HepG2 (cell line): ENCODE data around the gene RELL1. TPM values are rescaled to one million over a fixed set of nuclear protein-coding genes. Genes with fewer than 3 reads are reported as not detected.

Experiments
- ATRX ChIP-seq: sonication (generic); formaldehyde crosslinking; IDR thresholded peaks from 2 replicates; pipeline ENCODE4 v1.4.0; 2020; ENCODE audit warnings: missing genetic modification reagents, borderline replicate concordance
- CHD4 ChIP-seq: fragments of 200-600 bp; sonication (generic); IDR thresholded peaks from 2 replicates; pipeline ENCODE4 v1.7.0; 2017; ENCODE audit warnings: mild to moderate bottlenecking, low read length, borderline replicate concordance
- CREM ChIP-seq, 2 experiments: sonication (generic) in 1 of 2; formaldehyde crosslinking in 1 of 2; IDR thresholded peaks; 2 replicates each; pipeline versions ENCODE4 v1.4.0 to v1.6.1; 2016 to 2020; ENCODE audit warnings: antibody characterized with exemption in 1 of 2, mild to moderate bottlenecking in 1 of 2, missing genetic modification reagents in 1 of 2
- ELF3 ChIP-seq: IDR thresholded peaks from 2 replicates; pipeline ENCODE4 v1.6.1; 2016; ENCODE audit warnings: missing genetic modification reagents, missing compliant biosample characterization
- HNF4A ChIP-seq: sonication (generic); formaldehyde crosslinking; IDR thresholded peaks from 2 replicates; pipeline ENCODE4 v1.4.0; 2020; ENCODE audit warnings: missing genetic modification reagents
- MED1 ChIP-seq: sonication (generic); formaldehyde crosslinking; IDR thresholded peaks from 2 replicates; pipeline ENCODE4 v1.4.0; 2020; ENCODE audit warnings: missing genetic modification reagents
- SOX13 ChIP-seq, 3 experiments: fragments of 450-650 bp in 1 of 3; sonication (generic) in 1 of 3; formaldehyde crosslinking in 1 of 3; IDR thresholded peaks in 2 of 3; conservative IDR thresholded peaks in 1 of 3; 2 replicates each; pipeline versions ENCODE4 v1.5.0 to v1.6.1; 2016 to 2020; ENCODE audit warnings: antibody characterized with exemption in 1 of 3, mild to moderate bottlenecking in 1 of 3, missing compliant biosample characterization in 1 of 3, missing genetic modification reagents in 1 of 3, moderate library complexity in 1 of 3
- SOX5 ChIP-seq: IDR thresholded peaks from 2 replicates; pipeline ENCODE4 v1.6.1; 2016; ENCODE audit warnings: borderline replicate concordance
- SRF ChIP-seq: IDR thresholded peaks from 2 replicates; pipeline ENCODE4 v1.6.1; 2011; ENCODE audit warnings: mild to moderate bottlenecking, low read depth, low read length, moderate library complexity
- ZBTB42 ChIP-seq: sonication (generic); formaldehyde crosslinking; IDR thresholded peaks from 2 replicates; pipeline ENCODE4 v1.5.0; 2020; ENCODE audit warnings: mild to moderate bottlenecking, missing genetic modification reagents
- ZFP37 ChIP-seq: sonication (generic); formaldehyde crosslinking; IDR thresholded peaks from 2 replicates; pipeline ENCODE4 v1.4.0; 2020; ENCODE audit warnings: missing genetic modification reagents, borderline replicate concordance
- ZNF782 ChIP-seq: sonication (generic); formaldehyde crosslinking; IDR thresholded peaks from 2 replicates; pipeline ENCODE4 v1.4.0; 2020; ENCODE audit warnings: missing genetic modification reagents, mild to moderate bottlenecking, borderline replicate concordance
- ZNF788 ChIP-seq: sonication (generic); formaldehyde crosslinking; IDR thresholded peaks from 2 replicates; pipeline ENCODE4 v1.5.0; 2020; ENCODE audit warnings: mild to moderate bottlenecking, missing genetic modification reagents, borderline replicate concordance
- polyA plus RNA-seq, 8 experiments: library from polyadenylated mRNA; depleted of rRNA in 3 of 8; stranded (reverse) in 7 of 8; unstranded in 1 of 8; fragments of >200 nt; fragmentation: Illumina TruSeq in 4 of 8; extraction: Trizol in 4 of 8; gene quantifications; 2 replicates each; pipeline versions ENCODE4 v1.2.1 to v1.2.3, GENCODE V29; 2011 to 2016; ENCODE audit warnings: low read depth in 4 of 8, missing spikeins in 1 of 8, mixed read lengths in 1 of 8; ENCODE audit not compliant: insufficient read depth in 1 of 8
- total RNA-seq, 5 experiments: library from RNA; depleted of rRNA; stranded (reverse); fragments of >200 nt; fragmentation: Illumina TruSeq; extraction: Trizol; gene quantifications; 2 replicates each; pipeline ENCODE4 v1.2.3, GENCODE V29; 2016; ENCODE audit warnings: low read depth in 1 of 5
- TF ChIP-seq, protein P1 (sequence below): sonication (generic); formaldehyde crosslinking; conservative IDR thresholded peaks from 2 replicates; pipeline ENCODE4 v1.4.0; 2020; ENCODE audit warnings: mild to moderate bottlenecking, missing genetic modification reagents, moderate library complexity
- TF ChIP-seq, protein P2 (sequence below): IDR thresholded peaks from 2 replicates; pipeline ENCODE4 v1.6.1; 2012; ENCODE audit warnings: low read depth, low read length, improper control_type of control experiment
- TF ChIP-seq, protein P3 (sequence below): sonication (generic); formaldehyde crosslinking; IDR thresholded peaks from 2 replicates; pipeline ENCODE4 v1.5.0; 2020; ENCODE audit warnings: mild to moderate bottlenecking, missing genetic modification reagents, borderline replicate concordance
- TF ChIP-seq, protein P4 (sequence below): sonication (generic); formaldehyde crosslinking; IDR thresholded peaks from 2 replicates; pipeline ENCODE4 v1.5.1; 2020; ENCODE audit warnings: mild to moderate bottlenecking, moderate library complexity, missing genetic modification reagents

Gene RELL1
- total and polyA plus RNA-seq, 2 of the 13 experiments (the other 11 are each of a cell fraction or from before 2014, with no cell fraction given), result 8.4 to 58.4 TPM

DNA sequence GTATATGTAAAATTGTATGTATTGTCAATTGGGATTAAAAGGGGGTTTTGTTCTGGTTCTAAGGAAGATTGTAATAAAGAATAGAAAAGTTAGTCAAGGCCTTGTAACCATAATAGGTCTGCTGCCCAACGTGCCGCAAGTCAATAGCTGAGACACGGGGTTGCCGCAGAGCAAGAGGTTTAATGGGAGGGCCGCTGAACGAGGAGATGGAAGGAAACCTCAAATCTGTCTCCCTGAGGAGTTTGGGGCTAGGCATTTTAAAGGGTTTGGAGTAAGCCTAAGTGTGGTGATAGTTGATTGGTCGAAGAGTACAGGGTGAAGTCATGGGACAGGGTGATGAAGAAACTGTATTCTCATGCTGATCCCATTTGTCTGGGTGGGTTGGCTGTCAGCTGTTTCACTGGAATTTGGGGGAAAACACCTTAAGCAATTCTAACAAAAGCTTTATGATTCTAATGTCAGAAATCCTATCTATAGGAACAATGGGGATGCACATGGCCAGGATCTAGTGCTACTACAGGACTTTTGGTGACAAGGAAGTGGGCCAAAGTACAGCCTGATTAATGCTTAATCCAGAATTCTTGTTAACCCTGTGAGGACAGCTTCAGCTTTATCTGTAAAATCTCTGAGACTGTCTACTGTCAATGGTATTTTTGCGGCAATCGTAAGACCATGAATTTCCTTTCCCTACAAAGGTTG is 86.9 kb downstream of the RELL1 start (continued):
- TF ChIP-seq, protein P1, sequence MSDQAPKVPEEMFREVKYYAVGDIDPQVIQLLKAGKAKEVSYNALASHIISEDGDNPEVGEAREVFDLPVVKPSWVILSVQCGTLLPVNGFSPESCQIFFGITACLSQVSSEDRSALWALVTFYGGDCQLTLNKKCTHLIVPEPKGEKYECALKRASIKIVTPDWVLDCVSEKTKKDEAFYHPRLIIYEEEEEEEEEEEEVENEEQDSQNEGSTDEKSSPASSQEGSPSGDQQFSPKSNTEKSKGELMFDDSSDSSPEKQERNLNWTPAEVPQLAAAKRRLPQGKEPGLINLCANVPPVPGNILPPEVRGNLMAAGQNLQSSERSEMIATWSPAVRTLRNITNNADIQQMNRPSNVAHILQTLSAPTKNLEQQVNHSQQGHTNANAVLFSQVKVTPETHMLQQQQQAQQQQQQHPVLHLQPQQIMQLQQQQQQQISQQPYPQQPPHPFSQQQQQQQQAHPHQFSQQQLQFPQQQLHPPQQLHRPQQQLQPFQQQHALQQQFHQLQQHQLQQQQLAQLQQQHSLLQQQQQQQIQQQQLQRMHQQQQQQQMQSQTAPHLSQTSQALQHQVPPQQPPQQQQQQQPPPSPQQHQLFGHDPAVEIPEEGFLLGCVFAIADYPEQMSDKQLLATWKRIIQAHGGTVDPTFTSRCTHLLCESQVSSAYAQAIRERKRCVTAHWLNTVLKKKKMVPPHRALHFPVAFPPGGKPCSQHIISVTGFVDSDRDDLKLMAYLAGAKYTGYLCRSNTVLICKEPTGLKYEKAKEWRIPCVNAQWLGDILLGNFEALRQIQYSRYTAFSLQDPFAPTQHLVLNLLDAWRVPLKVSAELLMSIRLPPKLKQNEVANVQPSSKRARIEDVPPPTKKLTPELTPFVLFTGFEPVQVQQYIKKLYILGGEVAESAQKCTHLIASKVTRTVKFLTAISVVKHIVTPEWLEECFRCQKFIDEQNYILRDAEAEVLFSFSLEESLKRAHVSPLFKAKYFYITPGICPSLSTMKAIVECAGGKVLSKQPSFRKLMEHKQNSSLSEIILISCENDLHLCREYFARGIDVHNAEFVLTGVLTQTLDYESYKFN, result peak; percentile 70
- TF ChIP-seq ZNF782, result no peak
- TF ChIP-seq ZFP37 (CRISPR knock-in tag), result no peak
- TF ChIP-seq, protein P2, sequence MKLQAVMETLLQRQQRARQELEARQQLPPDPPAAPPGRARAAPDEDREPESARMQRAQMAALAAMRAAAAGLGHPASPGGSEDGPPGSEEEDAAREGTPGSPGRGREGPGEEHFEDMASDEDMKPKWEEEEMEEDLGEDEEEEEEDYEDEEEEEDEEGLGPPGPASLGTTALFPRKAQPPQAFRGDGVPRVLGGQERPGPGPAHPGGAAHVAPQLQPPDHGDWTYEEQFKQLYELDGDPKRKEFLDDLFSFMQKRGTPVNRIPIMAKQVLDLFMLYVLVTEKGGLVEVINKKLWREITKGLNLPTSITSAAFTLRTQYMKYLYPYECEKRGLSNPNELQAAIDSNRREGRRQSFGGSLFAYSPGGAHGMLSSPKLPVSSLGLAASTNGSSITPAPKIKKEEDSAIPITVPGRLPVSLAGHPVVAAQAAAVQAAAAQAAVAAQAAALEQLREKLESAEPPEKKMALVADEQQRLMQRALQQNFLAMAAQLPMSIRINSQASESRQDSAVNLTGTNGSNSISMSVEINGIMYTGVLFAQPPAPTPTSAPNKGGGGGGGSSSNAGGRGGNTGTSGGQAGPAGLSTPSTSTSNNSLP, result 0 out of 2 replicates have a peak, but pooled peaks have one; percentile 44
- peak; percentile 75 for TF ChIP-seq SOX5 (CRISPR knock-in tag)
- no peak for TF ChIP-seq SRF
- peak; percentile 80 for TF ChIP-seq ELF3 (CRISPR knock-in tag)
- TF ChIP-seq ATRX (CRISPR knock-in tag), result no peak
- peak; percentile 78 for TF ChIP-seq HNF4A (CRISPR knock-in tag)
- TF ChIP-seq, protein P3, sequence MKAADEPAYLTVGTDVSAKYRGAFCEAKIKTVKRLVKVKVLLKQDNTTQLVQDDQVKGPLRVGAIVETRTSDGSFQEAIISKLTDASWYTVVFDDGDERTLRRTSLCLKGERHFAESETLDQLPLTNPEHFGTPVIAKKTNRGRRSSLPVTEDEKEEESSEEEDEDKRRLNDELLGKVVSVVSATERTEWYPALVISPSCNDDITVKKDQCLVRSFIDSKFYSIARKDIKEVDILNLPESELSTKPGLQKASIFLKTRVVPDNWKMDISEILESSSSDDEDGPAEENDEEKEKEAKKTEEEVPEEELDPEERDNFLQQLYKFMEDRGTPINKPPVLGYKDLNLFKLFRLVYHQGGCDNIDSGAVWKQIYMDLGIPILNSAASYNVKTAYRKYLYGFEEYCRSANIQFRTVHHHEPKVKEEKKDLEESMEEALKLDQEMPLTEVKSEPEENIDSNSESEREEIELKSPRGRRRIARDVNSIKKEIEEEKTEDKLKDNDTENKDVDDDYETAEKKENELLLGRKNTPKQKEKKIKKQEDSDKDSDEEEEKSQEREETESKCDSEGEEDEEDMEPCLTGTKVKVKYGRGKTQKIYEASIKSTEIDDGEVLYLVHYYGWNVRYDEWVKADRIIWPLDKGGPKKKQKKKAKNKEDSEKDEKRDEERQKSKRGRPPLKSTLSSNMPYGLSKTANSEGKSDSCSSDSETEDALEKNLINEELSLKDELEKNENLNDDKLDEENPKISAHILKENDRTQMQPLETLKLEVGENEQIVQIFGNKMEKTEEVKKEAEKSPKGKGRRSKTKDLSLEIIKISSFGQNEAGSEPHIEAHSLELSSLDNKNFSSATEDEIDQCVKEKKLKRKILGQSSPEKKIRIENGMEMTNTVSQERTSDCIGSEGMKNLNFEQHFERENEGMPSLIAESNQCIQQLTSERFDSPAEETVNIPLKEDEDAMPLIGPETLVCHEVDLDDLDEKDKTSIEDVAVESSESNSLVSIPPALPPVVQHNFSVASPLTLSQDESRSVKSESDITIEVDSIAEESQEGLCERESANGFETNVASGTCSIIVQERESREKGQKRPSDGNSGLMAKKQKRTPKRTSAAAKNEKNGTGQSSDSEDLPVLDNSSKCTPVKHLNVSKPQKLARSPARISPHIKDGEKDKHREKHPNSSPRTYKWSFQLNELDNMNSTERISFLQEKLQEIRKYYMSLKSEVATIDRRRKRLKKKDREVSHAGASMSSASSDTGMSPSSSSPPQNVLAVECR, result no peak
- no peak for TF ChIP-seq ZBTB42 (CRISPR knock-in tag)
- TF ChIP-seq MED1 (CRISPR knock-in tag), result peak; percentile 32; the same call in 1 of the 2 replicates
- TF ChIP-seq SOX13 (IDR thresholded peaks at IDR 0.05), result no peak
- TF ChIP-seq SOX13 (CRISPR knock-in tag; conservative IDR thresholded peaks at IDR 0.05 in 1 of 2, IDR thresholded peaks at IDR 0.05 in 1 of 2), result peak in 1 of 2 experiments; percentile 68; a peak in 2 of 4 replicates
- TF ChIP-seq, protein P4, sequence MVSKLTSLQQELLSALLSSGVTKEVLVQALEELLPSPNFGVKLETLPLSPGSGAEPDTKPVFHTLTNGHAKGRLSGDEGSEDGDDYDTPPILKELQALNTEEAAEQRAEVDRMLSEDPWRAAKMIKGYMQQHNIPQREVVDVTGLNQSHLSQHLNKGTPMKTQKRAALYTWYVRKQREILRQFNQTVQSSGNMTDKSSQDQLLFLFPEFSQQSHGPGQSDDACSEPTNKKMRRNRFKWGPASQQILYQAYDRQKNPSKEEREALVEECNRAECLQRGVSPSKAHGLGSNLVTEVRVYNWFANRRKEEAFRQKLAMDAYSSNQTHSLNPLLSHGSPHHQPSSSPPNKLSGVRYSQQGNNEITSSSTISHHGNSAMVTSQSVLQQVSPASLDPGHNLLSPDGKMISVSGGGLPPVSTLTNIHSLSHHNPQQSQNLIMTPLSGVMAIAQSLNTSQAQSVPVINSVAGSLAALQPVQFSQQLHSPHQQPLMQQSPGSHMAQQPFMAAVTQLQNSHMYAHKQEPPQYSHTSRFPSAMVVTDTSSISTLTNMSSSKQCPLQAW (CRISPR knock-in tag), result peak; percentile 43; the same call in 1 of the 2 replicates
- 0 out of 2 replicates have a peak, but pooled peaks have one; percentile 1 for TF ChIP-seq CHD4
- TF ChIP-seq ZNF788, result no peak
- peak; percentile 31; the same call in 1 of the 2 replicates for TF ChIP-seq CREM (IDR thresholded peaks at IDR 0.05)
- TF ChIP-seq CREM (CRISPR knock-in tag; IDR thresholded peaks at IDR 0.05), result no peak
